ENCODE measurements around the gene DCAF17.

- TF ChIP-seq, protein P1, sequence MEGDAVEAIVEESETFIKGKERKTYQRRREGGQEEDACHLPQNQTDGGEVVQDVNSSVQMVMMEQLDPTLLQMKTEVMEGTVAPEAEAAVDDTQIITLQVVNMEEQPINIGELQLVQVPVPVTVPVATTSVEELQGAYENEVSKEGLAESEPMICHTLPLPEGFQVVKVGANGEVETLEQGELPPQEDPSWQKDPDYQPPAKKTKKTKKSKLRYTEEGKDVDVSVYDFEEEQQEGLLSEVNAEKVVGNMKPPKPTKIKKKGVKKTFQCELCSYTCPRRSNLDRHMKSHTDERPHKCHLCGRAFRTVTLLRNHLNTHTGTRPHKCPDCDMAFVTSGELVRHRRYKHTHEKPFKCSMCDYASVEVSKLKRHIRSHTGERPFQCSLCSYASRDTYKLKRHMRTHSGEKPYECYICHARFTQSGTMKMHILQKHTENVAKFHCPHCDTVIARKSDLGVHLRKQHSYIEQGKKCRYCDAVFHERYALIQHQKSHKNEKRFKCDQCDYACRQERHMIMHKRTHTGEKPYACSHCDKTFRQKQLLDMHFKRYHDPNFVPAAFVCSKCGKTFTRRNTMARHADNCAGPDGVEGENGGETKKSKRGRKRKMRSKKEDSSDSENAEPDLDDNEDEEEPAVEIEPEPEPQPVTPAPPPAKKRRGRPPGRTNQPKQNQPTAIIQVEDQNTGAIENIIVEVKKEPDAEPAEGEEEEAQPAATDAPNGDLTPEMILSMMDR (conservative IDR thresholded peaks at IDR 0.05), result no peak
- no peak for TF ChIP-seq ZFX (IDR thresholded peaks at IDR 0.05)
Measured at GRCh38 chr2:171432206-171432968, 1.6 kb upstream of the DCAF17 start.
